ENCODE measurements around the gene EEFSEC.
"Not testable (repeated sequence)": the region's sequence is repeated elsewhere in the genome, so short reads cannot be mapped to it uniquely, and the experiment has no call there.

EEFSEC gene

DNA sequence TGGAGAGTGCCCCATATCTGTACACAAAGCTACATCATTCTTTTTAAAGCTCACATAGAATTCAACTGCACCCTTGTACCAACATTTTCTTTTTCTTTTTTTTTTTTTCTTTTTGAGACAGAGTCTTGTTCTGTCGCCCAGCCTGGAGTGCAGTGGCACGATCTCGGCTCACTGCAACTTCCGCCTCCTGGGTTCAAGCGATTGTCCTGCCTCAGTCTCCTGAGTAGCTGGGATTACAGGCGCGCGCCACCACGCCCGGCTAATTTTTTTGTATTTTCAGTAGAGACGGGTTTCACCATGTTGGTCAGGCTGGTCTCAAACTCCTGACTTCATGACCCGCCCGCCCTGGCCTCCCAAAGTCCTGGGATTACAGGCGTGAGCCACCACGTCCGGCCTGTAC, 1.1 kb downstream of the EEFSEC start:
- not testable (repeated sequence) for DNase-seq

- DNase-seq, result no peak
Measured at GRCh38 chr3:128155616-128156360, 2.5 kb downstream of the EEFSEC start.

DNA sequence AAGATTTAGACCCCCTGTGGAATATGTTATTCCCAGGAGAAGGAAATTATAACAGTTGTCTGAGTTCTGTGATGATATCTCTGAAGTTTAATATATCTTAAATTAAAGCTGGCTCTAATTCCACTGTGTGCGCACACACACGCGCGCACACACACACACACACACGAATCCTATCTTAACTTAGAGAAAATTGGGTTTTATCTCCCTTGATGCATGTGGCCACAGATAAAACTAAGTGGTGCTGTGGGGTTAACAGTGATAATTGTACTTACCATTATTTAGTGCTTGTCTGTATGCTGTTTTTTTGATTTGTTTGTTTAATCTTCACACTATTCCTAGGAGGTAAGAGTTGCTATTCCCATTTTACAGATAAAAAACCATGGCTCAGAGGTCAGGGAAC, 7.4 kb downstream of the EEFSEC start:
- no peak for DNase-seq

GRCh38 chr3:128163432-128163831, 10.2 kb downstream of the EEFSEC start:
- no peak for DNase-seq

GRCh38 chr3:128166971-128167453, 13.7 kb downstream of the EEFSEC start:
- no peak for DNase-seq

GRCh38 chr3:128167646-128167972, 14.3 kb downstream of the EEFSEC start:
- DNase-seq, result no peak

DNA sequence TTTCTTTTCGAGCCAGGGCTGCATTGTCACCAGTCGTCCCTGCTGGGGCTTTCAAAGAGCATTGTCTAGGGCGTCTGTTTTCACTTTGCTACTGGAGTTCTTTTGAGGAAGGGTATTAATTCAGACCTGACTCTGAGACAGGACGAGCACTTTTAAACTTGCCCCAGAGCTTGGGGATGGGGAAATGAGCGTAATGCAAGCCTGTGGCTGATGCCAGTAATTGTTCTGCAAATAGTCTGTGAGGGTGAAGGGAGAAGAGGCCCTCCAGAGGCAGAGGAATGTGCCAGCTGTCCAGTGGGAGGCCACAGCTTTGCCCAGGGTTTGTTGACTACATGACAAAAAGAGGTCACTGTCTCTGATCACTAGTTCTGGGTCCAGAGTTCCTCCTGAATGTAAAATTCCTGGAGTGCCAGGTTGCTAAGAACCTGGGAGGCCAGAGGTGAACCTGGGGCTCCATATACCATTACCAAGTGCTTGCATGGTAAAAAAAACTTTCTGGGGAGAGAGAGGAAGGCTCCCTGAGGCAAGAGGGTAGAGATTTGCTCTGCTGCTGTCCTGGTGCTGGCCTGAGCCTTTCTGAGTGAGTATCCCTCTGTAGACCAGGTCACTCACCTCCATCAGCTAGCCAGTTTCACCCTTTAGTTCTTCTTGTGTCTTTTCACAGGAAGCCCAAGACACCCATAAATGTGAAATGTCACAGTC, 14.8 kb downstream of the EEFSEC start:
- no peak for DNase-seq

GRCh38 chr3:128168836-128169235, 15.6 kb downstream of the EEFSEC start:
- no peak for DNase-seq

- DNase-seq, result no peak
Measured at GRCh38 chr3:128170866-128171516, 17.7 kb downstream of the EEFSEC start.

- DNase-seq, result no peak
Measured at GRCh38 chr3:128173200-128173599, 19.9 kb downstream of the EEFSEC start.

DNA sequence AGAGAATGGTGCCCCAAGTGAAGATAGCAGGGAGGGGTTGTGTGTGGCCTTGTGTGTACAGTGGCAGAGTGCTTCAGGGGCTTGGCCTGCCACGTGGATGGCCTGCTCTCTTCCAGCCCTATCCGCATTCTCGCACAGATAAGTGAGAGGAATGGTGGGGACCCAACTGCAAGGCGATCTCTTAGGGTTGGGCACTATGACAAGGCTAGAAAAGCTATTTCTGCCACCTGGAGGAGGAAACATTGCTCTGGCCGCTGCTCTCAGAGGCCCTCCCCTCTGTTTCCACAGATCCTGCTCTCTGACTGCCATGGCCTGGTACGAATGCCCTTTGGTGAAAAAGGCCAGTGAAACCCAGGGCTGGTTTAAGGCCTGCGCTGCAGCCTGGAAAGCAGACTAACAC, 20.6 kb downstream of the EEFSEC start:
- DNase-seq, result no peak

- no peak for DNase-seq
Measured at GRCh38 chr3:128174675-128175590, 21.7 kb downstream of the EEFSEC start.

- no peak for DNase-seq
Measured at GRCh38 chr3:128175768-128176167, 22.5 kb downstream of the EEFSEC start.

GRCh38 chr3:128176276-128176833, 23.1 kb downstream of the EEFSEC start:
- no peak for DNase-seq

- DNase-seq, result no peak
Measured at GRCh38 chr3:128177865-128178264, 24.6 kb downstream of the EEFSEC start.

DNA sequence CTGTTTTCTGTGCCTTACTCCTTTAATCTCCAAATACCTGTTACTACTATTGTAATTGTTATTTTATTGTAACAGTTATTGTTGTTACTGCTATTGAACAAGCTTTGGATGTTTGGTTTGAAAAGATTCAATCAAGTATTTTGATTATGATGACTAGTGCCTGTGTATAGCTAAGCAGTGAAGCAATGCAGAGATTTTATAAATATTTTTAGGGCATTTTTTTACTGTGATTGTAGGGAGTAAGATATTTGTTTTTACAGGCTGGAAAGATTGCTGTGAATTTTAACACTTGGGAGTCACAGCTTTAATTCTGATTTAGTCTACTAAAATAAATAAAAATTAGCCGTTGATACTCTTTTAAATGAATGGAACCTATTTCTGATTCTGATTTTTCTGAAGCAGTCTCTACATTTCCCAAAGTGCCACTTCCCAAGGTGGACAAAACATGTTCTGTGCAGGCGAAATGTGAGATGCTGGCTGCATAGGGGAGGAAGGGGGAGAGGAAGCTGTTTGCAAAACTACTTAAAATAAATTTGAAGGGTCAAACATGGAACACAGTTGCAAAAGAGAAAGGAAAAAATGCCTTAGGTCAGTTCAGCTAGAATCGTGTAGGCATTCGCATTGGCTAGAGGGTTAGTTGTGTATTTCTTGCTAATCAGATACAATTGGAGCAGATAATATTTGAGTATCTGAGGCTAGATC, 25.7 kb downstream of the EEFSEC start:
- no peak for DNase-seq

DNA sequence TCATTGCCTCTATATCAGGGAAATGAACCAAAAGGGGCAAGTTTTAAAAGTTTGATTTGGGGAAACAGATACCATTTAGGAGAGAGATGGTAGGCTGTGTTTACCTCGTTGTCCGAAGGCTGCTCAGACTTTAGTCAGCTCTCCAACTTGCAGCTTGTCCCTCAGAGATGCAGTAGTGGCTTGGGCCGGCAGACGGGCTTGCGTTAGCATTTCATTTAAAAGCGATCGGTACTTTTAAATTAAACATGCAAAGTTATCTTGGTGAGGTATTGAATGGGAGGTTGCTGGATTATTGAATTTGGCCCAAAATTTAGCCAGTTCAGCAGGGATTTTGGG, 26.2 kb downstream of the EEFSEC start:
- no peak for DNase-seq

GRCh38 chr3:128180436-128180835, 27.2 kb downstream of the EEFSEC start:
- DNase-seq, result no peak

GRCh38 chr3:128180913-128181312, 27.6 kb downstream of the EEFSEC start:
- DNase-seq, result no peak

DNA sequence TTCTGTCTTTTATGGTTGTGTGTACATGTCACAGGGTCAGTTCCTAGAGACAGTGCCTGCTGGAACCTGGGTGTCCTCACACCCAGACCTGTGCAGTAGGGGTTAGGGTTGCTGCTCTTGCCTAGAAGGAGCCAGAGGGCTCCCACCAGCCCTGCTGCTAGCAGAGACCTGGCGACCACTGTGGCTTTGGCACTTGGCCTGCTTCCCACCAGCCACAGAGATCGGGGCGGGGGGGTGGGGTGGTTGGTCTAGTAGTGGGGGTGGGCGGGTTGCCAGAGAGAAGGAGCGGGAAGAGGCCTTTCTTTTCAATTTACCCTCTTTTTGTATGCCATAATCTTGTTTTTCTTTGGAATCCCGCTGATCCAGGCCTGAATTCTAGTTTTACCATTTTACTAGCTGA, 29.4 kb downstream of the EEFSEC start:
- no peak for DNase-seq

GRCh38 chr3:128185630-128186447, 32.6 kb downstream of the EEFSEC start:
- no peak for DNase-seq

Data from T-helper 9 cell (primary cell).